ENCODE data around the gene GPR33. TPM values are rescaled to one million over a fixed set of nuclear protein-coding genes. Genes with fewer than 3 reads are reported as not detected.
"Not testable (repeated sequence)": the region's sequence is repeated elsewhere in the genome, so short reads cannot be mapped to it uniquely, and the experiment has no call there.

GPR33 gene
- total RNA-seq, 1 donor from 2014 or later = not detected

DNA sequence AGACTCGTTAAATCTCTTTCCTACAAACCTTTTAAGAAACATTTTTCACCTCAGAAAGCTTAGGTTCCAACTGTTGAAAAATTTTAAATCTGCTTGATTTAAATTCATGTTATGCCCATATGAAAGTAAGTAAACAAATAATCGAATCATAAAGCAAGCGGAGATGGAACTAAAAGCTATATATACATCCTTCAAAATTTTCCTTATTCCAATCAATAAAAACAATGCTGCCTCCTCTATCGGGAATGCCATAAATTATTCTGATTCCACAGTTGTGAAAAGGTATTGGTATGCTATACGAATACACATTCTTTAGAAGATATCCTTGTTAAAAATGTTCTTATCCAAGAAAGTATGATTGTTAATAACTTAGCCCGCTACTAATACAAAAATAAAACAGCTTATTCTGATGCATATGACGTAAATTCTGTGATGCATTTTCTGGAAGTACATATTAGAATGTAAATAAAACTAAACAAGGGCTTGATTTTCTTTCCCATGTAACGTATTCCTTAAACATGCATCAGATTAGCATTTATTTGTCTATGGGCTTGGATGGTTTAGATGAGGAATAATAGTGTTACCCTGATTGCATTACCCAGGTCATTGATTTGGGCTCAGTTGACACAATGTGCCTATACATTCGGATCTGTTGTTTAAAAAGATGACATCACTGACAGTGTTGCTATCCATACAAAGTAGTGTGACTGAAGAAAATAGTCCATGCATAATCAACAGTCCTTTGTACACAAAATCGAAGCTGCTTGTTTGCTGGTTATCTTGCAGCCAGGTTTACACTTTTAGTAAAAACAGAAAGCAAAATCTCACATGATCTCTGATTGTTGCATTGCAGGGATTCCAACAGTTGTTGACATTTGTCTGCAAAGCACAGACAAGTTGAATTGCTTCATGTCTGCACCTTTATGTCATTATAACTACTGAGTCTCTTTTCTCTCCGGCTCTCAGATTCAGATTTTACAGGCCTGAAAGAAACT is 29.9 kb downstream of the GPR33 start:
- DNase-seq = peak; percentile 17

- peak; percentile 99 for DNase-seq
These were observed 30.8 kb downstream of the GPR33 start, which contains the start of gene DTD2 for GRCh38 chr14:31456841-31457664. DTD2 (minus strand) TSS chr14:31457506; CDS start chr14:31457393, 113 bp downstream.

DNA sequence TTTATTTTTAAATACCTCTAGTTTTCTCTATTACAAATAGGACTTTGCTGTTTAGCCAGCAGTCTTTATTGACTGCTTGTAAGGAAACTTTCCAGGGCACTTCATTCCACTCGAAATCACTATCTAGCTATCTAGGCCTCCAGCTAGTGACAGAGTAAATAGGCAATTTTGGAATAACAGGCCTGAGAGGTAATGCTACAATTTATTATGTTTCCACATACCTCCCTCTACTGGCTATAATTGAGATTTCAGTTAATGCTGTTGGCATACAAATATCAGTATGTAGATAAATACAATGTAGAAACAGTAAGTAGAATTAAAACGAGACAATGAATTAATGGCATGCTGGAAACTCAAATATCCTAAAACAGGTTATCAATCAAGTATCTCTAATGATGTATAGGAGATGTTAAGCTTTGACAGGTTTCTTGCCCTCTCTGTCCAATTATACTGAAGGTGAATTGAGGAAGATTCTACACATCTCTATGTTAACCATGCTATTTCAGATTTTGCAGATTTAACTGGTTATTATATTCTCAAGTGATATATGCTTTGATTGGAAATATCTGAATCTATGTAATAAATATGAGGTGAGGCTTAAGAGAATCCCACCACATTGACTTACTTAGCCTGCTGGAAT is 37.7 kb downstream of the GPR33 start:
- DNase-seq = peak; percentile 40

GRCh38 chr14:31449136-31449535 is 38.7 kb downstream of the GPR33 start:
- no peak for DNase-seq

DNA sequence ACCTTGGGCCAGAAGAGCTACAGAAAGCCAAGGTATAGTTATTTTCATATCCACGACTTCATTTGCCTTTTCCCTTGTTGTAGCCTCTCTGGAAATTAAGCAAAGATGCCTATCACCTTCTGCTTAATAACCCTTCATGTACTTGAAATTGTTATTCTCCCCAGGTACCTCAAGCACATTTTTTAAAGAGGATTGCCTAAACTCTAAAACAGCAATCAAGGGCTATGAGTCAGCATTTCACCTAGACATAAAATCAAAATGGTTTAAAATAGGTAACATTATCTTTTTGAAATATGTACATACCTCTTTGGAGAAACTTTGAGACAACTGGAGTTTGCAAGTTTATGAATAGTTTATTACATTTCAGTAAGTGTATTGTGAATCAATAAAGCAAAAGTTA is 42.1 kb downstream of the GPR33 start:
- no peak for DNase-seq

DNA sequence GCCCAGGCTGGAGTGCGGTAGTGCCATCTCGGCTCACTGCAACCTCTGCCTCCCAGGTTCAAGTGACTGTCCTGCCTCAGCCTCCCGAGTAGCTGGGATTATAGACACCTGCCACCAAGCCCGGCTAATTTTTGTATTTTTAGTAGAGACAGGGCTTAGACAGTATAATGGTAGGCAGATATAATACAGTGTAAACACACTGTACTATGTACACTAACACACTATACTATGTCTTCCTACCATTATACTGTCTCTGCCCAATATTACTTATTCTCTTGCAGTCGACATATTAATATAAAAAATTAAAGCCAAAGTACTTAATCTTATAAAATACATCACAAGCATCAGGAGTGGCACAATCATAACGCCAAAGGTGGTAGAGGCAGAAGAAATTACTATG is 45.6 kb downstream of the GPR33 start:
- DNase-seq = no peak

- no peak for DNase-seq
These were observed 46.3 kb downstream of the GPR33 start for GRCh38 chr14:31441273-31442111.

GRCh38 chr14:31440280-31440679 is 47.6 kb downstream of the GPR33 start:
- DNase-seq = no peak

DNA sequence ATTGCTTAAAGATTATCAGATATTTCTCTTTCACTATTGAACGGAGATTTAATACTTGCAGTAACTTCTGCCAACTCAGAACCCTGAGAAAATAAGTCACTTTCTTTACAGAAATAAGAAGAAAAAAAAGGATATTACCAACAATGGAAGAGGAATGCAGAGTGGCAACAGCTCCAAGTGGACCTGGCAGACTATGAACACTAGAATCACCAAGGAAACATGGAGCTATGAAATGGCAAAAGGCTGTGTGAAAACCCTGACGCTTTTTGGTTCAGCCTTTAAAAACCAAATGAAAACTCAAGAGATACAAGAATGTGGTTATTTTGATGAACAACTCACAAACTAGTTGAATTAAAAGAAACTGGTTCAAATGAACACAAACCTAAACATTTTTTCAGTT is 48.3 kb downstream of the GPR33 start:
- no peak for DNase-seq

DNA sequence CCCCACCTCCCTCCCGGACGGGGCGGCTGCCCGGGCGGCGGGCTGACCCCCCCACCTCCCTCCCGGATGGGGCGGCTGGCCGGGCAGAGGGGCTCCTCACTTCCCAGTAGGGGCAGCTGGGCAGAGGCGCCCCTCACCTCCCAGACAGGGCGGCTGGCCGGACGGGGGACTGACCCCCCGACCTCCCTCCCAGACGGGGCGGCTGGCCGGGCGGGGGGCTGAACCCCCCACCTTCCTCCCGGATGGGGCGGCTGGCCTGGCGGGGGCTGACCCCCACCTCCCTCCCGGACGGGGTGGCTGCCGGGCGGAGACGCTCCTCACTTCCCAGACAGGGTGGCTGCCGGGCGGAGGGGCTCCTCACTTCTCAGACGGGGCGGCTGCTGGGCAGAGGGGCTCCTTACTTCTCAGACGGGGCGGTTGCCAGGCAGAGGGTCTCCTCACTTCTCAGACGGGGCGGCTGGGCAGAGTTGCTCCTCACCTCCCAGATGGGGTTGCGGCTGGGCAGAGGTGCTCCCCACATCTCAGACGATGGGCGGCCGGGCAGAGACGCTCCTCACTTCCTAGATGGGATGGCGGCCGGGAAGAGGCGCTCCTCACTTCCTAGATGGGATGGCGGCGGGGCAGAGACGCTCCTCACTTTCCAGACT is 50.7 kb downstream of the GPR33 start:
- DNase-seq = not testable (repeated sequence)

DNA sequence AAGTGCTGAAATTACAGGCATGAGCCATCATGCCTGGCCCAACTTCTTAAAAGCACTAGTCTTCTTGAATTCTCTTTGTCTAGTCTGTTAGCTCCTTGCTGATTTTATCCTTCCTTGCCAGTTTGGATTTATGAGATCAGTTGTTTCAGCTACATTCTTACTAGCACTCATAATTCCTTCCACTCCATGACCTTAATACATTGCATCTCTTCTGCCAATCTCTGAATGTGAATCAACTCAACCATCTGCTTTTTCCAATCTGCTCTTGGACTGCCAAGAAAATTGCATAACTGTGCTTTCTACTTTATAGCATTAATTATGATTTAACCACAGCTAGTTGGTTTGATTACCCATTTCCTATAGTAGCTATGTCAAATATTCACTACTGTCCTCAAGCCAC is 52.6 kb downstream of the GPR33 start:
- DNase-seq = no peak

Other genes with a start within 250 kb of the GPR33 start
- 32.8 TPM for gene HEATR5A, start 67.5 kb downstream of the GPR33 start, total RNA-seq
- 32.1 TPM for gene DTD2, start 30.5 kb downstream of the GPR33 start, total RNA-seq
- gene NUBPL, start 73.4 kb upstream of the GPR33 start, total RNA-seq = 32.3 TPM

All from tongue (tissue), 2 donors.